ENCODE results near the gene SCFD1. TPM values are rescaled to one million over a fixed set of nuclear protein-coding genes. Genes with fewer than 3 reads are reported as not detected.

SCFD1 gene
- polyA plus RNA-seq, 1 donor, result 55.3 TPM

DNA sequence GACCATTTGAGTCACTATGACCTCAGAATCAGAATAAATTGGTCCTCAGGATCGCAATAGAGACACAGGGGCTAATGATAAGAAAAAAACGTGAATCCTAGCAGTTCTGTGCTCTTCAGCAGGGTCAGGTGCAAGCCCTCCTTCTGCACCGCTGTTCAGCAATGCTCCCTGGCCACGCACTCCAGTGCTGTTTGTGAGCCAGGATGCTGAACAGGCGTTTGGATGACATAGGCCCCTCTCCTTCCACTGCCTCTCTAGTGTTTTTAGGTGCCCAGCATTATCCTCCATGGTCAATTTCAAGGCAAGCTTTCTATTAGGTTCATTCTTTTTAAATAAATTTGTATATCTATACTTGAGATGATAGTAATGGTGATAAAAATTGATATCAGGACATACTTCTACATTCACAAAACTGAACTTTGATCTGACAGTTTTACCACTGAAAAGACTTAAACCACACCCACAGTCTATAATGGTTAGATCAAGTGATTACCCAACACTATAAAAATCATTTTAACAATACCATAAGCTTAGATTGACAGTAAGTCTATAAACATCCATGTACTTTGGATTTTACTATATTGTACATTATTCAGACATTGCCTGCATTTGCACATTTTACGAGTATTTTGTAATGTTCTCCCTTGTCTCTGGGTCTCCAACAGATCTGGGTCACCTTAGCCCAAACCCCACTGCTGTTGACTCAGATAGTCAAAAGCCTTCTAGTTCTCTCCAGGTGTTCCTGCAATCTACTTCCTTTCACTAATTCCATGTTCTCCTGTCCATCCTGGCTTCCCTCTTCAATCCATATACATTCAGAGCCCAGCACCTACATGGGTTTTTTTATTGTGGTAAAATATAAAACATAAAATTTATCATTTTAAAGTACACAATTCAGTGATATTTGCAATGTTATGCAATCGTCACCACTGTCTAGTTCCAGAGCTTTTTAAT is 137.3 kb downstream of the SCFD1 start:
- no peak for DNase-seq

DNA sequence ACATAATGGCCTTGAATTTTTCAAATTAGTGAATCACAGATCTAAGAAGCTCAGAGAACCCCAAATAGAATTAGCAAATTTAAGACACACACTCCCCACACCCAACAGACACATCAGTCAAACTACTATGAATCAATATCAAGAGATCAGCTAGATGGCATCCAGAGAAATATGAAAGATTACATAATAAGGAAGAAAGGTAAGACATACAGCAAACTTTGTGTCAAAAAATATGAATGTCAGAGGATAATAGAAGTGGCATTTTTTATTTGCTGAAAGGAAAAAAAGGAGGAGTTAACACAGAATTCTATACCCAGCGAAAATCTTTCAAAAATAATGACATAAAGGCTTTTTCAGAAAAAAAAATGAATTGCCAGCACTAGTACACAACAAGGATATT is 141.8 kb downstream of the SCFD1 start:
- DNase-seq, result no peak

GRCh38 chr14:30767624-30768023 is 145.5 kb downstream of the SCFD1 start:
- no peak for DNase-seq

DNA sequence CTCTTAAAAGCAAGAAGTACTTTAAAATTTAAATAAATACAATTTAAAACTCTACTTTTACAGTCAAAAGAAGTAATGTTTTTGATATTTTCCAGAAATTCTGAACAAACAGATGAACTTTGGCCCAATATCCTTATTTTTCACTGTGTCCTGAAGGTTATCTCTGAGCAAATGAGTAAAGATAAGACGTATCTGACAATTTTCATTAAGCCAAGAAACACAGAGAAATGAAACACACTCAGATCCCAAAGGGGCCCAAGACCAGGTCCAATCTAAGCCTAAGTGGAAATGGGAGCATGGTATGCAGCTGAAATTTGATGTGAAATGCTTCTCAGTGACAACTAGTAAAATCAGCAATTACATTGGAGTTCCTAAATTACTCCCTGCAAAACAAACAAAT is 146.7 kb downstream of the SCFD1 start:
- DNase-seq, result no peak

DNA sequence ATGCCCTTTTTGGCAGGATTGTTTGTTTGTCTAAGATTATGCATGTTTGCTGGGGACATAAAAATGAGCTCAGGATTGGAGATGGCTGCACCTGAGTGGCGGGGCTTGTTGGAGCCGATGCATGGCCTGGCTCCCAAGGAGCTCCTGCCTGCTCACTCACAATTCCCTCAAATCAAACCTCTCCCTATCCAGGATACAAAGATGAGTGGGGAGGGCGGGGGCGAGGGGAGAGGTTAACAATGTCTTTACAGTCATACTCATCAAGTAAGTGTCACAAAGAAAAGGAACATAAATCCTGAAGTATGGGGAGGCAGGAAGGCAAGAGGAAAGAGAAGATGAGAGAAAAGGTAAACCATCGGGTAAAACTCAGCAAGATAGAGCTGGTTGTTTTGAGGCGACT is 148.3 kb downstream of the SCFD1 start:
- DNase-seq, result no peak

DNA sequence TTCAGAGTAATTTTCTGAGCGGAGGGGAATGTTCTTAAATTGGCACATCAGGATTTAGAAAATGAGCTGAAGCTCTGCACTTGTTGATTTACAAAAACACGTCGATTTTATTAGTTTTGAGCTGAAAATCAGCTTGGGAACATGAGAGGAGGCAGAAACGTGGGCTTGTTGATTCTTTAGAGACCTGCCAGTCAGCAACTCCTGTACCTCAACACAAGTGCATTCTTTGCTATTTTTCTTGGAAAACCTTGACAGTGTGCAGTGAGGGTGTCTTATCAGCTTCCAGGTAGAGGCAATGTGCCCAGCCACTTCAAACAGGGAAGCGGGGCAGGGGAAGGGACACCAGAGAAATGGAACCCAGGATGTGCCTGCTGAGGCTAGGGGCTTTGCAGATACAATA is 149.5 kb downstream of the SCFD1 start:
- DNase-seq, result no peak

GRCh38 chr14:30779210-30779609 is 157.1 kb downstream of the SCFD1 start:
- no peak for DNase-seq

Other genes starting within 250 kb of the SCFD1 start
- gene G2E3, start 63.2 kb upstream of the SCFD1 start, polyA plus RNA-seq (ENCODE audit: insufficient read length), result 15.0 TPM

All from hindlimb muscle (tissue), 1 donor.